ENCODE data around the gene MXD4.

MXD4 gene

DNA sequence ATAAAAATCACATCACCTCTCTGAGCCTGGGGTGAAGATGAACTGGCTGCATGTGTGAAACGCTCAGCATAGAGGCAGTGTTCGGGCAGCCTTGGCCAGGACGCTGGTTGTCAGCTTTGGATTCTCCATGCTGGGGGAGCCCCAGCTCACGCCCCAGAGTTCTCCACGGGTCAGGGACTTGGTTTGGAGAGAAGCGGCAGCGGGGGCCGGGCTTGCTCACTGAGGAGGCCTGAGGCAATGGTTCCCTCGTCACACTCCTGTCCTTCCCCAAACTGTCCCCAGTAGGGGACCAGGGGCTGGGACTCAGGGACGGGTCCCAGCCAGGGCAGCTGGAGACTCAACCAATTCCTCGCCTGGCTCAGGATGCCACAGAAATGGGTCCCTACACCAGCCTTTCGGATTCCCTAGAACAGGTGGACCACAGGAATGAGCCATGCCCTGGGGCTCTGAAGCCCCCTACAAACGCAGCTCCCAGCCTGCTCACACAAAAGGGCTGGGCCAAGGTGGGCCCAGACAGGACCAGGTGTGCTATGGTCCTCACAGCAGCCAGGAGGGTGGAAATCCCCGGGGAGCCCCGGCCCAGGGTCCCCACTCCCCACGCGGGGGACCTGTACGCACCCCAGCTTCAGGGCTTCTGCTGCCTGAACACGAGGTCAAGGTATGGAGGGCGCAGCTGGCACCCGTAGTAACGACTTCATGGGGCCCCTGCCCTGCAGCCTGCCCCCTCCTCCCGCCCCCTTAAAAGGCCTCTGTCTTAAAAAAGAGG lies 1.4 kb downstream of the MXD4 start:
- peak overlapping the region; percentile 66 for H3K27ac ChIP-seq (ENCODE audit: poor library complexity, severe bottlenecking)
- TF ChIP-seq, protein P1, sequence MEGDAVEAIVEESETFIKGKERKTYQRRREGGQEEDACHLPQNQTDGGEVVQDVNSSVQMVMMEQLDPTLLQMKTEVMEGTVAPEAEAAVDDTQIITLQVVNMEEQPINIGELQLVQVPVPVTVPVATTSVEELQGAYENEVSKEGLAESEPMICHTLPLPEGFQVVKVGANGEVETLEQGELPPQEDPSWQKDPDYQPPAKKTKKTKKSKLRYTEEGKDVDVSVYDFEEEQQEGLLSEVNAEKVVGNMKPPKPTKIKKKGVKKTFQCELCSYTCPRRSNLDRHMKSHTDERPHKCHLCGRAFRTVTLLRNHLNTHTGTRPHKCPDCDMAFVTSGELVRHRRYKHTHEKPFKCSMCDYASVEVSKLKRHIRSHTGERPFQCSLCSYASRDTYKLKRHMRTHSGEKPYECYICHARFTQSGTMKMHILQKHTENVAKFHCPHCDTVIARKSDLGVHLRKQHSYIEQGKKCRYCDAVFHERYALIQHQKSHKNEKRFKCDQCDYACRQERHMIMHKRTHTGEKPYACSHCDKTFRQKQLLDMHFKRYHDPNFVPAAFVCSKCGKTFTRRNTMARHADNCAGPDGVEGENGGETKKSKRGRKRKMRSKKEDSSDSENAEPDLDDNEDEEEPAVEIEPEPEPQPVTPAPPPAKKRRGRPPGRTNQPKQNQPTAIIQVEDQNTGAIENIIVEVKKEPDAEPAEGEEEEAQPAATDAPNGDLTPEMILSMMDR (IDR thresholded peaks at IDR 0.05; ENCODE audit: poor library complexity, severe bottlenecking): no peak
- peaks cover 15% of the 10 kb centered on the region for H3K4me1 ChIP-seq (ENCODE audit: insufficient read depth, poor library complexity, severe bottlenecking)
- no peaks in the 10 kb centered on the region for H3K27me3 ChIP-seq (ENCODE audit: insufficient read depth, poor library complexity, severe bottlenecking)
- no peak for ATAC-seq (ENCODE audit: low read depth)
- peak overlapping the region; percentile 92 for H3K4me3 ChIP-seq (ENCODE audit: severe bottlenecking)
- H3K9me3 ChIP-seq (ENCODE audit: severe bottlenecking): no peaks in the 10 kb centered on the region
- peaks cover 13% of the 10 kb centered on the region; the same call in 1 of the 2 replicates for H3K36me3 ChIP-seq (ENCODE audit: low read depth)
- DNase-seq (ENCODE audit: low spot score): peak; percentile 47

DNA sequence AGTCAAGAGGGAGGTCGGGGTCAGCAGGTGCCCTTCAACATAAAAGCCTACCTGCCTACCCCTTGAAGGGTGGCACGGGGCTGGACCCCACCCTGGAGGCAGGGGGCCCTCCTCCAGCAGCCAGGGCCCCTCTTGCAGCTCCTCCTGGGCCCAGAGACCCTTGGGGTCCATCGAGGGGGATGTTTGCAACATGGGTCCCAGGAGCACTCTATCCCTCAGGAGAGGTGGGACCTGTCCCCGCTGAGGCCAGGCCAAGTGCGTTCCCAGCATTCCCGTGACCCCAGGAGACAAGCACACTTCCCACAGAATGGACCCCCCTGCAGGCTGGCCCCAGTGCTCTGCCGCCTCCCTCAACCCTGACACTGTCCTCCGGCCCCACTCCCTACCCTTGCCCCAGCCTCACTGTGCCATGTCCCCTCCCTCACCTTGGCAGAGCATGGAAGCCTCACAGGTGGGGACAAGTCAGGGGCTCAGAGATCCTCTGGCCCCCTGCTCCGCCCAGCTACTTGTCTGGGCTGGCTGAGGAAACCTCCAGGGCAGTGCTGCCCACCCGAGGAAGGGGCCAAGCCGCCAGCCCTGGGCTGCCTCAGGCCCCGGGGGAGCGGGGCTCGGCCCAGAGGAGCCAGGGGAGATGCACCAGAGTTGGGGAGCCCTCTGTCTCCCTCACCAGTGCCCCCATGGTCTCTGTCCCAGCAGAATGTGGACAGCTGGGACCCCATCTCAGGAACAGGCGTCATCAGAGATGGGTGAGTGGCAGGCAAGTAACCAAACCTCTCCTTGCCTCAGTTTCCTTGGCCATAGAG lies 2.2 kb downstream of the MXD4 start:
- peak overlapping the region; percentile 66 for H3K27ac ChIP-seq (ENCODE audit: poor library complexity, severe bottlenecking)
- H3K4me1 ChIP-seq (ENCODE audit: insufficient read depth, poor library complexity, severe bottlenecking): peaks cover 15% of the 10 kb centered on the region
- ATAC-seq (ENCODE audit: low read depth): no peak
- H3K36me3 ChIP-seq (ENCODE audit: low read depth): peaks cover 16% of the 10 kb centered on the region
- TF ChIP-seq, protein P1 (IDR thresholded peaks at IDR 0.05; ENCODE audit: poor library complexity, severe bottlenecking): no peak
- DNase-seq (ENCODE audit: low spot score): peak; percentile 46
- no peaks in the 10 kb centered on the region for H3K27me3 ChIP-seq (ENCODE audit: insufficient read depth, poor library complexity, severe bottlenecking)
- H3K4me3 ChIP-seq (ENCODE audit: severe bottlenecking): no peak overlapping the region
- no peaks in the 10 kb centered on the region for H3K9me3 ChIP-seq (ENCODE audit: severe bottlenecking)

DNA sequence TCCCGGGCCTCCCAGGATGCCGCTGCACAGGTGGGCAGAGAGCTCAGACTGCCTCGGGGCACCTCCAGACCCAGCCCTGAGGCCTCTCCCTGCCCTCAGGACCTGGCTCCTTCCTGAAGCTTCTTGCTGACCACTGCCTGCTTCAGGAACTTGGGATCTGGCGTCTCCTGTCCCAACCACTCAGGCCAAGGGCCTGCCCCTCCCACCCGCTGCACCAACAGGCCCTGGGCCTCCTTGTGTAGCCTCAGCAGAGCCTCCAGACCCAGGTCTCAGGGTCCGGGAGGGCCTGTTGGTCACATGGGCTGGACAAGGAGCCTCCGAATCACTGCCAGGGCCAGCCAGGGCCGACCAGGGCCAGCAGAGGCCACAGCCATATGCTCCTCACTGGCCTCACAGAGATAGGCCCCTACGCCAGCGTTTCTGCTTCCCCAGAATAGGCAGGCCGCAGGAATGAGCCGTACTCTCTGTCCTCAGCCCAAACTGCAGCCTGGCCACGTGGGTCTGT lies 2.8 kb downstream of the MXD4 start:
- no peak overlapping the region for H3K4me3 ChIP-seq (ENCODE audit: severe bottlenecking)
- ATAC-seq (ENCODE audit: low read depth) (no peak), DNase-seq (ENCODE audit: low spot score) (no peak)
- H3K27me3 ChIP-seq (ENCODE audit: insufficient read depth, poor library complexity, severe bottlenecking): no peaks in the 10 kb centered on the region
- no peaks in the 10 kb centered on the region for H3K9me3 ChIP-seq (ENCODE audit: severe bottlenecking)
- H3K27ac ChIP-seq (ENCODE audit: poor library complexity, severe bottlenecking): peak overlapping the region; percentile 56
- H3K4me1 ChIP-seq (ENCODE audit: insufficient read depth, poor library complexity, severe bottlenecking): peaks cover 15% of the 10 kb centered on the region
- TF ChIP-seq, protein P1 (IDR thresholded peaks at IDR 0.05; ENCODE audit: poor library complexity, severe bottlenecking): no peak
- H3K36me3 ChIP-seq (ENCODE audit: low read depth): peaks cover 23% of the 10 kb centered on the region

DNA sequence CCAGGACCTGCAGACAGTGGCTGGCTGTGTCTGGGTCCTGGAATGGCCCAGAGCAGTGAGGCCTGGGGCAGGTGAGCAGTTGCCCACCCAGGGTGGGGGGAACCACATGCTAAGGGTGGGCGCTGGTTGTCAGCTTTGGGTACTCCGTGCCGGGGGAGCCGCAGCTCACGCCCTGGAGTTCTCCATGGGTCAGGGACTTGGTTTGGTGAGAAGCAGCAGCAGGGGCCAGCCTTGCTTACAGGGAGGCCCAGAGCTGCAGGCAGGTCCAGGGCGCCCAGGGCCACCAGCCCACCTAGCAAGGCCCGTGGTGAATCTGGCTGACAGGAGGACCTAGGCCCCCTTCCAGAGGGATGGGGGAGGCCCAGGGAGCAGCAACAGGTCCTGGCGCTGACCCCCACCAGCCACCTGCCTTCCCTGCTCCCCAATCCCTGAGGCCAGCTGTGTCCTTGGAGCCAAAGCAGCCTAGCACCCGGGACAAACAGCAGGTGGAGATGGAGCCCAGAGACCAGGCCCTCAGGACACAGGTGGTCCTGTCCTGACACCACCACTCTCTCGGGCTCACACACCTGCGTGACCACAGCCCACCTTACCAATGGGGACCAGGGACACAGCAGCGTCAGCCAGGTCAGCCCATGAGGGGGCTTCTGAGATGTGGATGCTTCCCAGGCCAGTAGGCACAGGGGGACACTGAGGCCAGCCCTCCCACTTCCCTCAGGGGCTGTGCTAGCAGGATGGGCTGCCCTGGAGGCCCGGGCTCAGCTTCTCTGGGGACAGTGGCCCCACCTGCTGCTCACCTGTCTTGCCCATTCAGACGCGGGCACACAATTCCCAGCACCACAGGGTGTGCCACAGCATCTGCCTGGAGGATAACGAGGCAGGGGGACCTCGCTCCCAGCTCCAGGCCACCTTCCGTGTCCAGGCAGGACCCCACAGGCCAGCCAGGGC lies 3.5 kb downstream of the MXD4 start:
- peaks cover 15% of the 10 kb centered on the region for H3K4me1 ChIP-seq (ENCODE audit: insufficient read depth, poor library complexity, severe bottlenecking)
- H3K4me3 ChIP-seq (ENCODE audit: severe bottlenecking): no peak overlapping the region

More for the DNA sequence above, 3.5 kb downstream of the MXD4 start:
- no peak for ATAC-seq (ENCODE audit: low read depth)
- TF ChIP-seq, protein P1 (IDR thresholded peaks at IDR 0.05; ENCODE audit: poor library complexity, severe bottlenecking): no peak
- peak; percentile 60 for DNase-seq (ENCODE audit: low spot score)
- H3K36me3 ChIP-seq (ENCODE audit: low read depth): peaks cover 27% of the 10 kb centered on the region
- no peaks in the 10 kb centered on the region for H3K9me3 ChIP-seq (ENCODE audit: severe bottlenecking)
- H3K27me3 ChIP-seq (ENCODE audit: insufficient read depth, poor library complexity, severe bottlenecking): no peaks in the 10 kb centered on the region
- H3K27ac ChIP-seq (ENCODE audit: poor library complexity, severe bottlenecking): peak overlapping the region; percentile 56
